ENCODE measurements around the gene SLC35B4.

The SLC35B4 gene

DNA sequence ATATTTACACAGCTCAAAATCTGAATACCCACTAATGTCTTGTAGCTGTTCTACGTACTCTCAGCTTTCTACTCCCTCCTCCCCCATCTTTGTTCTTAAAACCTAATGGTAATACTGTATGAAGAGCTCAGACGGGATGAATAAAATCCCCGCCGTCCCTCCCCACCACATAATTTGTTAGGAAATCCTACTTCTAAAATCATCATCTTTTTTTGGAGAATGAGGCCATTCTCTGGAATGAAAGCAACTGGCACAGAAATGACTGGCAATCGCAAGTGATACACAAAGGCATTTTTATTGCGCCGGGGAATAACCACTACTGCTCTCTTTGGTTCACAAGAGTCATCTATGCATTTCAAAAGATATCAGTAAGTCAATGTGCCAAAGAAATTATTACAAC is 27.3 kb downstream of the SLC35B4 start:
- no peak for DNase-seq

DNA sequence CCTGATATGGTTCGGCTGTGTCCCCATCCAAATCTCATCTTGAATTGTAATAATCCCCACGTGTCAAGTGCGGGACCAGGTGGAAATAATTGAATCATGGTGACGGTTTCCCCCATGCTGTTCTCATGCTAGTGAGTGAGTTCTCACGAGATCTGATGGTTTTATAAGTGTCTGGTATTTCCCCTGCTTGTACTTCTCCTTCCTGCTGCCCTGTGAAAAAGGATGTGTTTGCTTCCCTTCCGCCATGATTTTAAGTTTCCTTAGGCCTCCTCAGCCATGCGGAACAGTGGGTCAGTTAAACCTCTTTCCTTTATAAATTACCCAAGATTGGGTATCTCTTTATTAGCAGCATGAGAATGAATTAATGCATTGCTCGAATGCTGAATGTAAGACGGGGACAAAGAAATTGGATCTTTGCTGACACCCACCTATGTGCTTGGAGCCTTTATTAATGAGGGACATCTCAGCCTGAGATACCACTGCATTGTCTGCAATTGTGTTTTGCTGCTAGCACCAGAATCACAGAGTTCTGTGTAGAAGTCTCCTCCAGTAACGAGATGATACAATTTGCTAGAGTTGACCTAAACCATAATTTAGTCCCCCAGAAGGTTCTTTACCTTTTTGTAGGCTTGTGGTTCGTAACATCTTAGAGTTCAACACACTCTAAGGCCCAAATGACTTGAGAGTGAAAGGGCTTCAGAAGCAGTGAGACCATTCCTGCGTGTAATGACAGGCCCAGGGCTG is 28.6 kb downstream of the SLC35B4 start:
- DNase-seq, result no peak

DNA sequence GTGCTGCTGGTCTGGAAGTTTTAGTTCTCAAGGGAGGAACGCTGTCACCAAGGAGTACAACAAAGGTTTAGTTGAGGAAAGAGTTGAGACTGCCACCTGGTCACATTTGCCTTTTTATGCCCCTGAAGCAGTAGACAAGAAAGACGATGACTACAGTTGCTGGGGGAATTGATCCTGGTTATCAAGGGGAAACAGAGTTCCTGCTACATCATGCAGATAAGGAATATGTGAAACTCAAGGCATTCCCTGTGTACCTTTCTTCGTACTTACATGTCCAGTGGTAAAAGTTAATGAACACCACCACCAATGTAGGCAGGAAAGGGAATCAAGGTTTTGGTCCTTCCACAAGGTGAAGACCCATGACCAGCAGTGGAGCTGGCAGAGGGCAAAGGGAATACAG is 31.8 kb downstream of the SLC35B4 start:
- DNase-seq, result no peak

DNA sequence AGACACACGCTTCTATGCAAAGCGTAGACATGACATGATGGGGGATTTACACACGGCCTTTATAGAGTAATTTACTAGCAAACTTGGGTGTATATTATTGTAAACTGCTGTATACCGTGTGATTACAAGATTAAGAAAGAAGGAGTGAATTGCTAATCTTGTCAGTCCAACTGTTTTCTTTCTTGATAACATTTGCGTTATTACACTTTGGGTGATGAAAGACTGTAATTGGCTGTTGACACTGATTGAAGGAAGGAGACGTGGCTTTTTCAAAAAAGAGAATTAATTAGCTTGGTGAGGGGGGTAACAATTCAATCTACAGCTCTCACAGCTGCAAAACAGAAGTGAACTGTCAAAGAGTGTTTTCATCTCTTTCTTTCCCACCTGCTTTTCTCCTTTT is 32.7 kb downstream of the SLC35B4 start:
- DNase-seq, result no peak

DNA sequence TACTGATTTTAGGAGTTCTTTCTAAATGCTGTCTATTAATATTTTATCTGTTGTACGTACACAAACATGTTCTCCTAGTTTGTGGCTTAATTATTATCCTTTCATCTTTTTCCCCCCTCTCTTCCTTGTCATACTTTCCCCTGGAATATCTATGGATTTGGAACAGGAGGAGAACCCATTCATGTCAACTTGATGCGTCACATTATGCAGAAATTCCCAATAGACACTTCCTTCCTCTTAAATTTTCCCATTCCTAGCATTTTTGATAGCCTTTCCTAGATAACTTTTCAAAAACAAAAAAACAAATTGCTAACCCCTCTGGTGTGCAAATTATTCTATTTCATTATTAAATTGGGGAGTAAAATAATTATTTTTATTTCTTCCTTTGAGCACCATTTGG is 36.2 kb downstream of the SLC35B4 start:
- no peak for DNase-seq

- no peak for DNase-seq
Measured at GRCh38 chr7:134279898-134280297, 36.8 kb downstream of the SLC35B4 start.

- no peak for DNase-seq
Measured at GRCh38 chr7:134279336-134279735, 37.4 kb downstream of the SLC35B4 start.

- no peak for DNase-seq
Measured at GRCh38 chr7:134278502-134279153, 38.1 kb downstream of the SLC35B4 start.

DNA sequence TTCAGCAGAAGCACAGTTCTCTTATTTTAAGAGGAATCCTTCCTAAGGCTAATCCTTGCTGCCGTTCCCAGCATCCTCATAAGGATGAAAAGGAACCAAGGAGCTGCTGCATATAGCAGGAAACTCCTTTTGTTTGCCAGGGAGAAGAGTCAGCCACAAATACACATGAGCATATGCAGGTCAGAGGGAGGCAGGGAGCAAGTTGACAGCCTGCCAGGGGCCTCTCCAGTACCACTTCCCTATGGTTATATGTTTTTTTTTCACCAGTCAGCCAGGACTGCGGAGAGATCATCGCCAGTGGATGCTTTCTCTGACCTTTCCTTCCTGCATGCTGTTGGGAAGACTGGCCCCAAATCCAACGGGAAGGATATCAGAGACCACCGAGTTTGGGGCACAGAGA is 39.8 kb downstream of the SLC35B4 start:
- no peak for DNase-seq

GRCh38 chr7:134262322-134262721 is 54.4 kb downstream of the SLC35B4 start:
- DNase-seq, result no peak

- DNase-seq, result no peak
Measured at GRCh38 chr7:134255814-134256213, 60.9 kb downstream of the SLC35B4 start.

DNA sequence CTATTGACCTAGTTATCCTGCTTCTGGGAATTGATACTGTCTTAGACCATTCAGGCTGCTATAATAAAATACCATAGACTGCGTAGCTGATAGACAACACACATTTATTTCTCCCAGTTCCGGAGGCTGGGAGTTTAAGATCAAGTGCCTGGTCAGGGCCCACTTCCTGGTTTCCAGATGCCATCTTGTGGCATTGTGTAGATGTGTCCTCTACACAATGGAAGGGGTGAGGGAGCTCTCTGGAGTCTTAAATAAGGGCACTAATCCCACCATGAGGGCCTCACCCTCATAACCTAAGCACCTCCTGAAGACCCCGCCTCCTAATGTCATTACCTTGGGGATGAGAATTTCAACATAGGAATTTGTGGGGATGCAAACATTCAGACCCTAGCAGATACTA is 62.4 kb downstream of the SLC35B4 start:
- DNase-seq, result no peak

DNA sequence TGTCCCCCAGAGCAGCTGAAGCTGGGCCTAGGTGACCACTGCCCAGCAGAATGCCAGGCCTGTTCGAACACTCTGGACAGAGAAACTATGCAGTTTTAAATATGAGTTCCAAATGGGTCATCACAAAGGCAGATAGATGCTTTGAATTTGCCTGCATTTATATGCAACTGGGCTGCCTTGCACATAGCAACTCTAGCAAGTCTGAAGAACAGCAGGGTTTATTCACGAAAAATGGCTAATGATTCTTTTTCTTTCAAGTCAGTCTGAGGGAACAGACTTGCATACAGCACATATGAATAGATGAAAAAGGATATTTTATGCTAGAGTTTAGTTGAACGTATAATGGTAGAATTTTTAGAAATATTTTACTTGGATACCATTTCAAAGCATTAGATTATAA is 68.5 kb downstream of the SLC35B4 start:
- no peak for DNase-seq

DNA sequence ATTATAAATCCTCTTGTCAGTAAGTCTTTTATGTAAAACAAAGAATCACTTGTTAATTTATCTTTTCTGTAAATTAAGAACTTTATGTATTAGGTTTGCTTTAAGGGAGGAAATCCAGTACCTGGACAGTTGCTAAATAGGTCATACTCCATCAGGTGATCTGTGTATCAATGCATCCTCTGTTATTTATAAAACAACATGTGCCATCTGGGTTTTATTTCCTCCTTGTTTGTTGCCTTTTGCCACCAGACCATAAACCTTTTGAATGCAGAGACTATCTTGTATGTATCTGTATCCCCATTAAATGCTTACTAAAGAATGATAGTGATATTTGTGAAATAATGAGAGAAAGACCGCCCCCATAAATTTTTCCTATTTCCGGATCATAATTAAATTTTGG is 70.0 kb downstream of the SLC35B4 start:
- DNase-seq, result no peak

DNA sequence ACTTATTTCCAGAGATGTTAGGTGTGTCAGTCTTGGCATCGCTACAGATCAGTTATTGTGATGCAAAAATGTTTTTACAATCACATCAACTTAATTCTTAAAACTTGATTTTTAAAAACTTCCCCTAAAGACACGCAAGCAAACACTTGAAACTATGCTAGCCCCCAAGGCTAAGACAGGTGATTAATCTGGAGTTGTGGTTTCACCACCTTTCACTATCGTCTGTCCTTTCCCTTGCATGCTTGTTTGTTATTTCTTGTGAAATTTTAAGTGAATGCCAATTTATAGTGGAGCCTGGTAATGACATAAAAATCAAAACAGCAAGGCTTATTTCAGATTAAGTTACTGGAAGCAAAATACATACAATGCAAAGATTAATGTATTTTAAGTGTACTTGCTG is 70.4 kb downstream of the SLC35B4 start:
- DNase-seq, result no peak

DNA sequence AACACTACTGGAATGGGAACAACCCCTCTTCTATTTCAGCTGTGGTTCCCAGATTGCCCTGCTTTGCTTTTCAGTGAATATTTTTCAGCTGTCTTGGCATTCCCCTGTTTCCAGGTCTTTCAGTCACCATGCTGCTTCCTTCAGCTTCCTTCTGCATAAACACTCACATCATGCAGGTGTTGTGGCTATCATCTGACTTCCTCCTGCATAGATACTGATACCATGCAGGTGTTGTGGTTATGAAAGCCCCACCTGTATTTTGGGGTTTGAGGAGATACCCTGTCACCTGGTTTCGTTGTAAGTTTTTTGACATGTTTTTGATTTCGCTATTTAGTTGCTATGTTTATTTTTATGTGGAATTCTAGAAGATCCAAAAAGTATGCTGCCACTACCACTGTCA is 71.5 kb downstream of the SLC35B4 start:
- DNase-seq, result no peak

Measured in NCI-H1930 (cell line).